H7 (cell line): Measurements from ENCODE around the gene GALNT9. TPM values are rescaled to one million over a fixed set of nuclear protein-coding genes. Genes with fewer than 3 reads are reported as not detected.
"Not testable (repeated sequence)": the region's sequence is repeated elsewhere in the genome, so short reads cannot be mapped to it uniquely, and the experiment has no call there.

Experiments used
- DNase-seq: peaks from one replicate; pipeline ENCODE4 v3.0.0; 2012
- H3K27me3 ChIP-seq: 2 replicates; pipeline ENCODE4 v1.6.0; 2011; ENCODE audit warnings: mild to moderate bottlenecking, low read length; ENCODE audit not compliant: control insufficient read depth, insufficient read depth
- H3K36me3 ChIP-seq: replicated peaks from 2 replicates; pipeline ENCODE4 v1.5.1; 2011; ENCODE audit warnings: low read length; ENCODE audit not compliant: control insufficient read depth, insufficient read depth
- H3K4me3 ChIP-seq: 2 replicates; pipeline ENCODE4 v1.5.1; 2011; ENCODE audit warnings: low read depth, mild to moderate bottlenecking, control low read depth, low read length, moderate library complexity; ENCODE audit not compliant: insufficient read depth
- total RNA-seq: library from RNA; depleted of rRNA; stranded (reverse); fragments of >200 nt; shearing (Covaris generic); gene quantifications from 2 replicates; pipeline ENCODE4 v1.2.3, GENCODE V29; 2014

The GALNT9 gene
- total RNA-seq, 1 experiment from 2014 or later: 0.45 TPM

DNA sequence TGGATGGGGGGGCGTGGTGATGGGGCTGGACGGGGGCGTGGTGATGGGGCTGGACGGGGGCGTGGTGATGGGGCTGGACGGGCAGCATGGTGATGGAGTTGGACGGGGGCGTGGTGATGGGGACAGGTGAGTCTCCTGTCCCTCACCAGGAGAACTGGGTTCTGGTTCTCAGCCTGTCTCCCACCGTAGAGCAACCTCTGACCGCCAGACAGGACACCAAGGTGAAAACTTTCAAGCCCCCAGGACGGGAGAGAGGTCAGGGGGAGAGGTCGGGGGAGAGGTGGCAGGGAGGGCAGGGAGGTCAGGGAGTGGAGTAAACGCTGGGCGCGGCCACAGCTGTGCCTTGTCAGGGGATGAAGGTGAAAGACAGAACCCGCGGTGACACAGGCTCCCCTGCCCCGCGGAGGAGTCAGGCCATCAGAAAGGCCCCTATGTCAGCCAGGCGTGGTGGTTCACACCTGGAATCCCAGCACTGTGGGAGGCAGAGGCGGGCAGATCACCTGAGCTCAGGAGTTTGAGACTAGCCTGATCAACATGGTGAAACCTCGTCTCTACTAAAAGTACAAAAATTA is 84.6 kb downstream of the GALNT9 start:
- DNase-seq: peak; percentile 76
- Histone ChIP-seq H3K36me3 (no peaks in the 10 kb centered on the region), H3K27me3 (peaks cover 2% of the 10 kb centered on the region; the same call in 1 of the 2 replicates), H3K4me3 (no peak overlapping the region)

DNA sequence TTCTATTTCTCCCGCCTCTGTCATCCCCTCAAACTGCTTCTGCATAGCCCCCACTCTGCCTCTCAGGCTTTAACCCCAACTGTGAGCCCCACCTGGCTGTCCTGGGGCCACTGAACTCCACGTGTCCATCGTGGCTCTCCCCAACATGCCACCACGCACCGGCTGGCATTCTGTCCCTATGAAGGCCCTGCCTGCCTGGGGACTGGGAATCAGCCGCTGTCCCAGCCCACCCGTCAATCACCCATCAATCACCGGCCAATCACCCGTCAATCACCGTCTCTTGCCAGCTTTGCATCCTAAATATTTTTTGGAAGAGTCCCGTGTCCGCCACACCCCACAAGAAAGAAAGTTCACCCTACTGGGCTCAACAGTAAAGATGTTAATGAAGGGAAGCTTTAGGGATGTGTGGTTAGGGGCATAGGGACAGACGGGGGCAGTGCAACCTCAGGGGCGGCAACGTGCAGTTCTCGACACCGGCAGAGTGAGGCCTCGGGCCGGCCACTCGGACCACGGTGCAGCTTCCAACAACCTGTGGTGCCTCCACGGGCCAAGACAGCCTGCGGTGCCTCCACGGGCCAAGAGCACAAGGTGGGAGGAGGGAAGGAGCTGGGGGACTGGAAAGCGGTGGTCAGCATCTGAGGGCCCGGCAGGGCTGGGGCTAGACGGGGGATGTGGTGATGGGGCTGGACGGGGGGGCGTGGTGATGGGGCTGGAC is 85.6 kb downstream of the GALNT9 start:
- DNase-seq: peak; percentile 89
- H3K4me3 ChIP-seq: no peak overlapping the region
- 0 out of 2 replicates have a peak, but pooled peaks cover under 1% of the 10 kb centered on the region for H3K27me3 ChIP-seq
- no peaks in the 10 kb centered on the region for H3K36me3 ChIP-seq

DNA sequence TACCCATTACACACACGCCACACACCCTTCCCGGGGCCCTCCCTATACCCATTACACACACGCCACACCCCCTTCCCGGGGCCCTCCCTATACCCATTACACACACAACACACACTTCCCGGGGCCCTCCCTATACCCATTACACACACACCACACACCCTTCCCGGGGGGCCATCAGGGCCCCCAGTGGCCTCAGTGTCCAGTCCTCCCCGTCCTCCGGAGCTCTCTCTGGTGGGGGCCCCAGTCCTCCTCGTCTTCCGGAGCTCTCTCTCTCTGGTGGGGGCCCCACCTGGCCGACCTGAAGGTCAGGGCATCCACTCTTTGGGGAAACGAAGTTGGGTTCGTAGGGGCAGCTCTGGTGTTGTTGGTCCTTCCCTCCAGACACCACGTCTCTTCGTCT is 86.2 kb downstream of the GALNT9 start:
- not testable (repeated sequence) for H3K36me3 ChIP-seq, DNase-seq, H3K27me3 ChIP-seq, H3K4me3 ChIP-seq

- H3K27me3 ChIP-seq, DNase-seq, H3K36me3 ChIP-seq, H3K4me3 ChIP-seq: not testable (repeated sequence)
Measured at GRCh38 chr12:132240669-132241007, 88.8 kb downstream of the GALNT9 start.

DNA sequence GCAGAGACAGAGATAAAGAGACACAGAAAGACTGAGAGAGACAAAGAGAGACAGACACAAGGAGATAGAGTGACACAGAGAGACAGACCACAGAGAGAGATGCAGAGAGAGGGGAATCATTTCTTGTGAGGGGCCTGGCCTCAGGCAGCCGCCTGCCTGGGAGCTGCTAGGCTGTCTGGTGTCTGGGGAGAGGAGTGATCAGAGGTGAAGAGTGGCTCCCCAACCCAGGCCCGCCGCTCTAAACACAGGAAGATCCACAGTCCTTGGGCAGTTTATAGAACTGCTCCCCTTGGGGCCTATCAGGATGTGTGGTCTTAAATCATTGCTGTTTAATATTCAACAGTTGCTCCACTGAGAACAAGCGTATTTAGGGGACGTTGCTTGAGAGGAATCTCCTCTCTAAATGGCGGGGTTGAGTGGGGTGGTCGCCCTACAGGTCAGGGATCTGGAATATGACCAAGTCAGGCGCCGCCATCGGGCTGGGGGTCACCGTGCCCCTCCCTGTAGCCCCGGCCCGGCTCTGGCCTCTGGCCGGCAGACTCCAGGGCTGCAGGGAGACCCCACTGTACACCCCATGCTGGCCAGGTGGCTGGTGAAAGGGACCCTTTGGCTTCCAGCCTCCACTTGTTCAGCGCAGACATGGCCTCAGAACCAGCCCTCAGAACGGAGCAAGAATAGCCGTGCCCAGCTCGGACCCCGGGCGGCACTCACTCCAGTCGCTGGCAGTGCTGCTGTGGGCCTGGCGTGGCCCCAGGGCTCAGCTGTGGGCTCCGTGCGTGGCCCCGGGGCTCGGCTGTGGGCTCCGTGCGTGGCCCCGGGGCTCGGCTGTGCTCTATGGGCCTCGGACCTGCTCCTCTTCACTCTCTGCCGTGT is 89.4 kb downstream of the GALNT9 start:
- Histone ChIP-seq H3K36me3 (no peaks in the 10 kb centered on the region), H3K27me3 (no peaks in the 10 kb centered on the region), H3K4me3 (no peak overlapping the region)
- no peak for DNase-seq

DNA sequence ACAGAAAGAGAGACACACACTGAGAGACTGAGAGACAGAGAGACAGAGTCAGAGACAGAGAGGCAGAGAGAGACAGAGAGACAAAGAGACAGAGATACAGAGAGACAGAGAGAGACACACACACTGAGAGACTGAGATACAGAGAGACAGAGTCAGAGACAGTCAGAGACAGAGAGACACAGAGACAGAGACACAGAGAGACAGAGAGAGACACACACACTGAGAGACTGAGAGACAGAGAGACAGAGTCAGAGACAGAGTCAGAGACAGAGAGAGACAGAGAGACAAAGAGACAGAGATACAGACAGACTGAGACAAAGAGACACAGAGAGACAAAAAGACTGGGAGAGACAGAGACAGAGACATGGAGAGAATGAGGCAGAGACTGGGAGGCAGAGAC is 90.0 kb downstream of the GALNT9 start:
- DNase-seq: no peak
- no peaks in the 10 kb centered on the region for H3K27me3 ChIP-seq
- H3K4me3 ChIP-seq: no peak overlapping the region
- H3K36me3 ChIP-seq: no peaks in the 10 kb centered on the region

DNA sequence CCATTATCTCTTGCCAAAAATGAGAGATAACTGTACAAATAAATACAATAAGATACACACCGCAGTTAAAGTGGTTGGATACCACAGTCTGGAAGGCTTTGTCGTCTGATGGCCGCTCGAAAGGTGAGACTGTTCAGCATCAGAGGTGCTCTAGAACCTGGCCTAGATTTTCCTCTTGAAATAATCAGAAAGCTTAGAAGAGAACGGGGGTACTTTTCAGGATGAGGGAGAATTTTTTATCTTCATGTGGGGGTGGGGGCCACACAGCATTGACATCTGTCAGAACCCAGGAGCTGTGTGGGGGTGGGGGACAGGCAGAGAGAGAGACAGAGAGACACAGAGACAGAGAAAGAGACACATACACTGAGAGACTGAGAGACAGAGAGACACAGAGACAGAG is 90.5 kb downstream of the GALNT9 start:
- Histone ChIP-seq H3K36me3 (no peaks in the 10 kb centered on the region), H3K4me3 (no peak overlapping the region), H3K27me3 (no peaks in the 10 kb centered on the region)
- no peak for DNase-seq

DNA sequence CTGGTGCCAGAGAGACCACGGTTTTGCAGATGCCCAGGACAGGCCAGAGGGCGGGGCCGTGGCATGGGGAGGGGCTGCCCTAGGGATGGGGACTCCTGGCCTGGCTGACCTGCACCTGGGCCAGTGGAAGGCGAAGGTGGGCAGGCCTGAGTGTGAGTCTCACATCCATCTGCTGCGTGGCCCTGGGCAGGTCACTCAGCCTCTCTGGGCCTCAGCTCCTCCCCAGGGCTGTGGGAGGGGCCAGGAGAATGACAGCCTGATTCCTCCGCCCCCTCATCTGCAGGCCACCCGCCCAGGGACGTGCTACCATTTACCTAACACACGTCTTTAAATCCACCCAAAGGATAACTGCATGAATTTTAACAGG is 90.9 kb downstream of the GALNT9 start:
- H3K27me3 ChIP-seq: no peaks in the 10 kb centered on the region
- no peak overlapping the region for H3K4me3 ChIP-seq
- DNase-seq: no peak
- no peaks in the 10 kb centered on the region for H3K36me3 ChIP-seq

DNA sequence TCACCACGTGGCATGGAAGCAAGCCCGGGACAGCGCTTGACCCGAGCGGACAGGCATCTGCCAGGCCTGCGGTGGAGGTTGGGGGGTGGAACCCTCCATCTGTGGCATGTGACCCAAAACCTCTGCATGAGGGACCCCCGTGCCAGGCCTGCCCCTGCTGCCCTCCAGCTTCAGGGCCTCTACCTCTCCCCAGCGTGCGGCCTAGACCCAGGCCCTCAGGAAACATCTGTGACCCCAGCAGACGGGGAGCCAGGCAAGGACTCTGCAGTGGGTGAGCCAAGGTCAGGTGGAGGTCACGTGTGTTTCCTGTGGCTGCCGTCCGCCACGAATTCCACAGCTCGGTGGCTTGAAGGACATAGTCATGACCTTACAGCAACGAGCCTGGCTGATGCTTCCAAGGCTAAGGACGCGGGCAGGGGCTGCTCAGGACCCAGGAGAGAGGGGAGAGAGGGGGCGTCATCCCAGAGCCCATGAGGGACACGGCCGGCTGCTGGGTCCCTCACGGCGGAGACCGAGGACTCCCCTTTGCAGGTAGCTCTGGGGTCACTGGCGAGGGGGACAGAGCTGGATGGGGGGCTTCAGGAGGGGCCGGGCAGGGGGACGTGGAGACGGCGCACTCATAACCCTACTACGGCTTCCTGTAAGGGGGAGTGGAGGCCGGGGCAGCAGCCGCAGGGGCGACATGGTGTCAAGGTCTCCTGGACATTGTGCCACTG is 91.5 kb downstream of the GALNT9 start:
- Histone ChIP-seq H3K4me3 (no peak overlapping the region), H3K27me3 (no peaks in the 10 kb centered on the region), H3K36me3 (no peaks in the 10 kb centered on the region)
- no peak for DNase-seq

- no peak overlapping the region for H3K4me3 ChIP-seq
- H3K36me3 ChIP-seq: no peaks in the 10 kb centered on the region
- DNase-seq: no peak
- no peaks in the 10 kb centered on the region for H3K27me3 ChIP-seq
Measured at GRCh38 chr12:132236930-132237771, 92.2 kb downstream of the GALNT9 start.

- H3K4me3 ChIP-seq: no peak overlapping the region
- DNase-seq: no peak
- no peaks in the 10 kb centered on the region for H3K36me3 ChIP-seq
- no peaks in the 10 kb centered on the region for H3K27me3 ChIP-seq
Measured at GRCh38 chr12:132236129-132236929, 93.1 kb downstream of the GALNT9 start.

DNA sequence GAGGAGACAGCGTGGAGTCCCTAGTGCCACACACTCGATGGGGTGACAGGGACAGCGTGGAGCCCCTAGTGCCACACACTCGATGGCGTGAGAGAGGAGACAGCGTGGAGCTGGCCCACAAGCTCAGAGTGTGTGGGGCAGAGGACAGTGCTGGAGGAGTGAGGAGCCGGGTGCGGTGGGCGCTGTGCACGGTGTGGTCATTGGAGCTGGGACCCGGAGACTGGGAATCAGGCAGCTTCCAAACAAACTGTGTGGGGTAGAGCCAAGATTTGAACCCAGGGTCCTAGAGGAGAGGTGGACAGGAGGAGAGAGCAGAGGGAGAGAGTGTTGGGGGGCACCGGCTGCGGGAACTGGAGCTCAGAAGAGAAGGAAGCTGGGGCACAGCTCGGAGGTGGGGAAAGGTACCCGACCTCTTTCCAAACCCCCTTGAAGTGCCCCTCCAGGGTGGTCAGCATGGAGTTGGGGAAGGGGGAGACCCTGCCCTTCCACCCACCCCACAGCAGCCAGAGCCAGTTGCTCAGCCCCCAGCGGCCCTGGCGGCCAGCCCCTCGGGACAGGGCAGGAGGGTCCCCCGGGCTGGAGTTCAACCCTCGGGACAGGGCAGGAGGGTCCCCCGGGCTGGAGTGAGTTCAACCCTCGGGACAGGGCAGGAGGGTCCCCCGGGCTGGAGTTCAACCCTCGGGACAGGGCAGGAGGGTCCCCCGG is 94.1 kb downstream of the GALNT9 start:
- no peak for DNase-seq

DNA sequence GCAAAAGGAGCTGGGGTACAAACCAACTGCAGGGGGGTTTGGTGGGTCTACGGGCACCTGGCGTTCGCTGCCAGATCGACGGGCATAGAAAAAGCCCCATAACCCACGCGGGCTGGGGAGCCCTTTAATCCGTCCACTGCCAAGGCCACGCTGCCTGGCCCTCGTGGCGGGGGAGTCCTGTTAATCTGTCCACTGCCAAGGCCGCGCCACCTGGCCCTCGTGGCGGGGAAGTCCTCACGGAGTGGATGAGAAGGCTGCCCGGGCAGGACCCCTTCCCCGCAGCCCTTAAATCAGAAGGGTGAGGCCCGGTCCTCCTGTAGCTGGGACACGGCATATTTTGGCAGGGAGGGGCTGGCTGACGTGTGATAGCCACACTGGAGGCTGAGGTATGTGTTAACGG is 99.0 kb downstream of the GALNT9 start:
- no peaks in the 10 kb centered on the region for H3K36me3 ChIP-seq
- H3K27me3 ChIP-seq: peaks cover 2% of the 10 kb centered on the region; the same call in 1 of the 2 replicates
- no peak for DNase-seq
- H3K4me3 ChIP-seq: no peak overlapping the region

More for the DNA sequence above, 94.1 kb downstream of the GALNT9 start:
- no peak overlapping the region for H3K4me3 ChIP-seq
- H3K27me3 ChIP-seq: no peaks in the 10 kb centered on the region
- H3K36me3 ChIP-seq: no peaks in the 10 kb centered on the region
